H1 (cell line): Measurements from ENCODE around the gene CCDC14. TPM values are rescaled to one million over a fixed set of nuclear protein-coding genes. Genes with fewer than 3 reads are reported as not detected.

Experiments
- ASH2L ChIP-seq: fragments of 200-600, 300-600 bp; sonication (generic); IDR thresholded peaks from one replicate; pipeline ENCODE4 v1.7.1; 2017; ENCODE audit warnings: low read length
- CBX8 ChIP-seq: fragments of 300-800, 300-1000 bp; sonication (generic); IDR thresholded peaks from 2 replicates; pipeline ENCODE4 v1.7.1; 2016; ENCODE audit warnings: low read depth, low read length, borderline replicate concordance
- CHD1 ChIP-seq: IDR thresholded peaks from 2 replicates; pipeline ENCODE4 v1.6.1; 2012; ENCODE audit warnings: low read depth, low read length, improper control_type of control experiment
- EP300 ChIP-seq, 2 experiments: IDR thresholded peaks; 1 replicate in 1 of 2; 2 replicates in 1 of 2; pipeline ENCODE4 v1.6.1; 2011 to 2012; ENCODE audit warnings: low read depth in 2 of 2, low read length in 2 of 2, mild to moderate bottlenecking in 2 of 2, borderline replicate concordance in 1 of 2, inconsistent platforms in 1 of 2, moderate library complexity in 1 of 2
- JUND ChIP-seq: IDR thresholded peaks from 2 replicates; pipeline ENCODE4 v1.6.1; 2011; ENCODE audit warnings: mild to moderate bottlenecking, improper control_type of control experiment, low read length
- KDM1A ChIP-seq: fragments of 200-600, 300-600 bp; sonication (generic); IDR thresholded peaks from 2 replicates; pipeline ENCODE4 v1.7.1; 2016; ENCODE audit warnings: mild to moderate bottlenecking, low read length, borderline replicate concordance
- NANOG ChIP-seq: IDR thresholded peaks from 2 replicates; pipeline ENCODE4 v1.6.1; 2011; ENCODE audit warnings: low read length, low read depth, mild to moderate bottlenecking, inconsistent platforms; ENCODE audit not compliant: insufficient read depth, poor library complexity, severe bottlenecking
- NRF1 ChIP-seq: IDR thresholded peaks from 2 replicates; pipeline ENCODE4 v1.6.1; 2011; ENCODE audit warnings: mild to moderate bottlenecking, low read depth, low read length, improper control_type of control experiment
- POLR2AphosphoS5 ChIP-seq: IDR thresholded peaks from 2 replicates; pipeline ENCODE4 v1.6.1; 2011; ENCODE audit warnings: low read depth, low read length
- RFX5 ChIP-seq: IDR thresholded peaks from 2 replicates; pipeline ENCODE4 v1.6.1; 2011; ENCODE audit warnings: low read depth, low read length, improper control_type of control experiment, borderline replicate concordance
- RNF2 ChIP-seq: fragments of 200-900, 300-1000 bp; sonication (generic); IDR thresholded peaks from 2 replicates; pipeline ENCODE4 v1.7.1; 2016; ENCODE audit warnings: borderline replicate concordance, low read depth, mild to moderate bottlenecking, antibody characterized with exemption, low read length; ENCODE audit not compliant: poor library complexity, severe bottlenecking; ENCODE audit errors: missing control alignments
- SIN3A ChIP-seq, 2 experiments: IDR thresholded peaks in 1 of 2; conservative IDR thresholded peaks in 1 of 2; 2 replicates each; pipeline ENCODE4 v1.6.1; 2011 to 2012; ENCODE audit warnings: low read length in 2 of 2, improper control_type of control experiment in 1 of 2, low read depth in 1 of 2, mild to moderate bottlenecking in 1 of 2
- SIRT6 ChIP-seq: IDR thresholded peaks from one replicate; pipeline ENCODE4 v1.7.1; 2012; ENCODE audit warnings: low read length, inconsistent platforms
- SIX5 ChIP-seq: IDR thresholded peaks from 2 replicates; pipeline ENCODE4 v1.6.1; 2011; ENCODE audit warnings: mild to moderate bottlenecking, low read depth, low read length
- SP2 ChIP-seq: IDR thresholded peaks from 2 replicates; pipeline ENCODE4 v1.6.1; 2012; ENCODE audit warnings: mild to moderate bottlenecking, low read length, inconsistent platforms
- SUZ12 ChIP-seq: fragments of 200-600 bp; sonication (generic); IDR thresholded peaks from 2 replicates; pipeline ENCODE4 v1.6.1; 2012; ENCODE audit warnings: mild to moderate bottlenecking, inconsistent platforms, low read length, moderate library complexity, mixed read lengths
- TAF7 ChIP-seq: optimal IDR thresholded peaks from 2 replicates; pipeline ENCODE3; 2011; ENCODE audit warnings: low read depth, mild to moderate bottlenecking, inconsistent platforms, low read length, moderate library complexity, borderline replicate concordance
- TBP ChIP-seq: IDR thresholded peaks from 2 replicates; pipeline ENCODE4 v1.6.1; 2011; ENCODE audit warnings: low read depth, low read length, improper control_type of control experiment
- TCF12 ChIP-seq: IDR thresholded peaks from 2 replicates; pipeline ENCODE4 v1.6.1; 2011; ENCODE audit warnings: low read depth, mild to moderate bottlenecking, low read length
- polyA plus RNA-seq, 7 experiments: library from polyadenylated mRNA; depleted of rRNA in 3 of 7; stranded (reverse) in 5 of 7; unstranded in 2 of 7; fragments of >200 nt in 5 of 7; fragments of 200-250 nt in 2 of 7; gene quantifications; 1 replicate in 5 of 7; 2 replicates in 1 of 7; 4 replicates in 1 of 7; pipeline versions ENCODE4 v1.2.1 to v1.2.3, GENCODE V29; 2011 to 2013; ENCODE audit warnings: missing spikeins in 2 of 7, mixed read lengths in 2 of 7
- total RNA-seq: library from RNA; stranded (reverse); fragmentation: NEBNext Ultra II Directional; extraction: Animal tissue kit (Norgen Biotek cat#: 25700); gene quantifications from 2 replicates; pipeline ENCODE4 v1.2.1, GENCODE V29; 2021
- TF ChIP-seq, protein P1 (sequence below), 3 experiments: IDR thresholded peaks; 1 replicate in 2 of 3; 2 replicates in 1 of 3; pipeline versions ENCODE4 v1.5.1 to v1.6.1; 2011; ENCODE audit warnings: low read length in 3 of 3, mild to moderate bottlenecking in 3 of 3, inconsistent platforms in 2 of 3, low read depth in 1 of 3, moderate library complexity in 1 of 3; ENCODE audit not compliant: insufficient read depth in 1 of 3; ENCODE audit errors: control extremely low read depth in 1 of 3
- TF ChIP-seq, protein P2 (sequence below): IDR thresholded peaks from 2 replicates; pipeline ENCODE4 v1.6.1; 2011; ENCODE audit warnings: low read depth, mild to moderate bottlenecking, low read length; ENCODE audit not compliant: insufficient read depth

The CCDC14 gene
- total and polyA plus RNA-seq, 2 of the 8 experiments (the other 6 are each of a cell fraction or from before 2014, with no cell fraction given), result 53.6 to 95.7 TPM

DNA sequence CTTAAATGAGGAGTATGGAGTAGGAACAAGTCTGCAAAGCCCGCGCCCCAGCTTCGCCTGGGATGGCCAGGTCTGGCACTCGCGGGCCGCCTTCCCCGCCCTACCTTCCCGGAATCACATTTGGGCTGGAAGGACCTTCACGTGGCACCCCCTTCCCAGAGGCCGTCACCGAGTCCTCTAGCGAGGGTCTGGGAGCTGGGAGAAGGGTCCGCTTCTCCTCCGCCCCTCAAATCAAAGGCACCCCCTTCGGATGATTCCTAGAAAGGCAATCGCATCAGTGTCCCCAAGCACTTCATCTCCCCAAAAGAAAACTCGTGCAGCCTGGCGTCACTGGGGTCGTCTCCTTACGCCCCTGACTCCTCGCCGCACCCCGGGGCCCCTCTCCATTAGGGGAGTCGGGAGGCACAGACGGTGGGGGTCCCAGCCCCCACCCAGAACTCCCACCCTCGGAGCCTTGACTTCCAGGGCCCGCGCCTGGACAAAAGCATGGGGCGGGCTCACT lies 77.3 kb downstream of the CCDC14 start (continued):
- no peak for TF ChIP-seq SUZ12
- TF ChIP-seq SIN3A (conservative IDR thresholded peaks at IDR 0.05 in 1 of 2, IDR thresholded peaks at IDR 0.05 in 1 of 2; ENCODE audit: low read depth in 1 of 2, low read length in 2 of 2), result no peak
- peak; percentile 19; the same call in 1 of the 2 replicates for TF ChIP-seq POLR2AphosphoS5
- no peak for TF ChIP-seq JUND
- no peak for TF ChIP-seq SIRT6
- TF ChIP-seq RNF2, result no peak
- TF ChIP-seq ASH2L, result peak; percentile 35
- TF ChIP-seq TAF7, result no peak
- no peak for TF ChIP-seq RFX5
- TF ChIP-seq EP300 (IDR thresholded peaks at IDR 0.05; ENCODE audit: borderline replicate concordance in 1 of 2, low read depth in 2 of 2, low read length in 2 of 2), result no peak
- no peak for TF ChIP-seq TCF12
- no peak for TF ChIP-seq NANOG
- no peak for TF ChIP-seq CHD1
- peak; percentile 42; the same call in 1 of the 2 replicates for TF ChIP-seq TBP
- no peak for TF ChIP-seq KDM1A
- TF ChIP-seq, protein P1, sequence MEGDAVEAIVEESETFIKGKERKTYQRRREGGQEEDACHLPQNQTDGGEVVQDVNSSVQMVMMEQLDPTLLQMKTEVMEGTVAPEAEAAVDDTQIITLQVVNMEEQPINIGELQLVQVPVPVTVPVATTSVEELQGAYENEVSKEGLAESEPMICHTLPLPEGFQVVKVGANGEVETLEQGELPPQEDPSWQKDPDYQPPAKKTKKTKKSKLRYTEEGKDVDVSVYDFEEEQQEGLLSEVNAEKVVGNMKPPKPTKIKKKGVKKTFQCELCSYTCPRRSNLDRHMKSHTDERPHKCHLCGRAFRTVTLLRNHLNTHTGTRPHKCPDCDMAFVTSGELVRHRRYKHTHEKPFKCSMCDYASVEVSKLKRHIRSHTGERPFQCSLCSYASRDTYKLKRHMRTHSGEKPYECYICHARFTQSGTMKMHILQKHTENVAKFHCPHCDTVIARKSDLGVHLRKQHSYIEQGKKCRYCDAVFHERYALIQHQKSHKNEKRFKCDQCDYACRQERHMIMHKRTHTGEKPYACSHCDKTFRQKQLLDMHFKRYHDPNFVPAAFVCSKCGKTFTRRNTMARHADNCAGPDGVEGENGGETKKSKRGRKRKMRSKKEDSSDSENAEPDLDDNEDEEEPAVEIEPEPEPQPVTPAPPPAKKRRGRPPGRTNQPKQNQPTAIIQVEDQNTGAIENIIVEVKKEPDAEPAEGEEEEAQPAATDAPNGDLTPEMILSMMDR (IDR thresholded peaks at IDR 0.05; ENCODE audit: control extremely low read depth in 1 of 3, insufficient read depth in 1 of 3, low read depth in 1 of 3, low read length in 3 of 3), result no peak
- no peak for TF ChIP-seq NRF1
- TF ChIP-seq, protein P2, sequence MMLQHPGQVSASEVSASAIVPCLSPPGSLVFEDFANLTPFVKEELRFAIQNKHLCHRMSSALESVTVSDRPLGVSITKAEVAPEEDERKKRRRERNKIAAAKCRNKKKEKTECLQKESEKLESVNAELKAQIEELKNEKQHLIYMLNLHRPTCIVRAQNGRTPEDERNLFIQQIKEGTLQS, result no peak
- no peak for TF ChIP-seq SIX5
- TF ChIP-seq CBX8, result no peak
- no peak for TF ChIP-seq SP2
